NCI-H2227 (cell line): ENCODE measurements around the gene GALNT8.
"Not testable (repeated sequence)": the region's sequence is repeated elsewhere in the genome, so short reads cannot be mapped to it uniquely, and the experiment has no call there.

ENCODE experiments used
- DNase-seq: peaks from one replicate; lab custom pipeline; 2025; ENCODE audit not compliant: unreplicated experiment; lab: John Stamatoyannopoulos, UW

Gene GALNT8

GRCh38 chr12:4742416-4742970, 22.3 kb downstream of the GALNT8 start:
- no peak for DNase-seq

GRCh38 chr12:4743046-4743445, 22.8 kb downstream of the GALNT8 start:
- DNase-seq, result no peak

- no peak for DNase-seq
Observed at GRCh38 chr12:4744709-4745108, 24.5 kb downstream of the GALNT8 start.

- no peak for DNase-seq
Observed at GRCh38 chr12:4745249-4745648, 25.0 kb downstream of the GALNT8 start.

GRCh38 chr12:4751654-4752053, 31.5 kb downstream of the GALNT8 start:
- not testable (repeated sequence) for DNase-seq

- DNase-seq, result no peak
Observed at GRCh38 chr12:4762773-4763172, 42.6 kb downstream of the GALNT8 start.

GRCh38 chr12:4763549-4763948, 43.3 kb downstream of the GALNT8 start:
- DNase-seq, result peak; percentile 81

- no peak for DNase-seq
Observed at GRCh38 chr12:4766445-4766844, 46.2 kb downstream of the GALNT8 start.

GRCh38 chr12:4767186-4767585, 47.0 kb downstream of the GALNT8 start:
- no peak for DNase-seq

GRCh38 chr12:4768341-4768740, 48.1 kb downstream of the GALNT8 start:
- no peak for DNase-seq

GRCh38 chr12:4769073-4769472, 48.9 kb downstream of the GALNT8 start:
- no peak for DNase-seq

- DNase-seq, result no peak
Observed at GRCh38 chr12:4771172-4771959, 51.2 kb downstream of the GALNT8 start.

GRCh38 chr12:4771960-4772566, 51.9 kb downstream of the GALNT8 start:
- no peak for DNase-seq

- DNase-seq, result no peak
Observed at GRCh38 chr12:4775936-4776335, 55.7 kb downstream of the GALNT8 start.

GRCh38 chr12:4779749-4780148, 59.5 kb downstream of the GALNT8 start:
- no peak for DNase-seq

- DNase-seq, result no peak
Observed at GRCh38 chr12:4780641-4781611, 60.7 kb downstream of the GALNT8 start.

- no peak for DNase-seq
Observed at GRCh38 chr12:4784404-4785054, 64.3 kb downstream of the GALNT8 start.

GRCh38 chr12:4786795-4787194, 66.6 kb downstream of the GALNT8 start:
- DNase-seq, result peak; percentile 20

- peak; percentile 29 for DNase-seq
Observed at GRCh38 chr12:4787965-4788364, 67.8 kb downstream of the GALNT8 start.

GRCh38 chr12:4789776-4790175, 69.6 kb downstream of the GALNT8 start:
- no peak for DNase-seq

- DNase-seq, result no peak
Observed at GRCh38 chr12:4791497-4791896, 71.3 kb downstream of the GALNT8 start.
